ENCODE measurements around the gene NRSN2.

NRSN2 gene

GRCh38 chr20:346640-347316 lies at the start of gene NRSN2:
Gene NRSN2 (plus strand): TSS chr20:347111. CDS start chr20:349644, 2,533 bp downstream.
- no peak for DNase-seq

- peak; percentile 22 for DNase-seq
Measured at GRCh38 chr20:297925-298775, 48.8 kb upstream of the NRSN2 start.

GRCh38 chr20:298776-299391 lies 48.0 kb upstream of the NRSN2 start:
- DNase-seq, result no peak

GRCh38 chr20:300345-300990 lies 46.4 kb upstream of the NRSN2 start:
- no peak for DNase-seq

- no peak for DNase-seq
Measured at GRCh38 chr20:301886-302848, 44.7 kb upstream of the NRSN2 start.

- no peak for DNase-seq
Measured at GRCh38 chr20:305745-306144, 41.2 kb upstream of the NRSN2 start.

GRCh38 chr20:308427-309038 lies 38.4 kb upstream of the NRSN2 start:
- DNase-seq, result no peak

GRCh38 chr20:309306-309840 lies 37.5 kb upstream of the NRSN2 start:
- no peak for DNase-seq

- peak; percentile 66 for DNase-seq
Measured at GRCh38 chr20:309841-310644, 36.9 kb upstream of the NRSN2 start.

GRCh38 chr20:310645-311044 lies 36.3 kb upstream of the NRSN2 start:
- no peak for DNase-seq

- no peak for DNase-seq
Measured at GRCh38 chr20:311609-312008, 35.3 kb upstream of the NRSN2 start.

- DNase-seq, result no peak
Measured at GRCh38 chr20:312067-312466, 34.8 kb upstream of the NRSN2 start.

GRCh38 chr20:312866-313265 lies 34.0 kb upstream of the NRSN2 start:
- DNase-seq, result no peak

- no peak for DNase-seq
Measured at GRCh38 chr20:313402-313801, 33.5 kb upstream of the NRSN2 start.

- no peak for DNase-seq
Measured at GRCh38 chr20:313948-314347, 33.0 kb upstream of the NRSN2 start.

GRCh38 chr20:316316-317068 lies 30.4 kb upstream of the NRSN2 start:
- no peak for DNase-seq

- DNase-seq, result peak; percentile 79
Measured at GRCh38 chr20:324177-325044, 22.5 kb upstream of the NRSN2 start.

GRCh38 chr20:325045-325888 lies 21.6 kb upstream of the NRSN2 start, which contains the start of gene SOX12:
Gene SOX12 (plus strand): TSS chr20:325552. CDS start chr20:325925, 373 bp downstream.
- peak; percentile 94 for DNase-seq
